Neural cell (in vitro differentiated cells): ENCODE results near the gene OR6B3. TPM values are rescaled to one million over a fixed set of nuclear protein-coding genes. Genes with fewer than 3 reads are reported as not detected.

Experiments used
- H2AFZ ChIP-seq: fragments of 200-600, 300-800 bp; sonication (generic), shearing (Covaris generic); 2 replicates; pipeline ENCODE4 v1.6.0; 2014; ENCODE audit warnings: low read depth, mild to moderate bottlenecking, antibody characterized with exemption, low read length, moderate library complexity
- H3F3A ChIP-seq: fragments of 200-600 bp; shearing (Covaris generic); 2 replicates; pipeline ENCODE4 v1.6.1; 2016; ENCODE audit warnings: mild to moderate bottlenecking, moderate library complexity, mixed read lengths, antibody characterized with exemption, low read length; ENCODE audit not compliant: insufficient read depth, poor library complexity, severe bottlenecking
- H3K27ac ChIP-seq: fragments of 200-600, 300-800 bp; sonication (generic), shearing (Covaris generic); 2 replicates; pipeline ENCODE4 v1.5.1; 2014; ENCODE audit warnings: mild to moderate bottlenecking, low read length, moderate library complexity
- H3K27me3 ChIP-seq: fragments of 300-800, 200-600 bp; sonication (generic), shearing (Covaris generic); 2 replicates; pipeline ENCODE4 v1.6.0; 2014; ENCODE audit warnings: mild to moderate bottlenecking, low read depth, low read length, moderate library complexity; ENCODE audit not compliant: insufficient read depth
- H3K36me3 ChIP-seq: fragments of 300-800, 200-600 bp; sonication (generic), shearing (Covaris generic); 2 replicates; pipeline ENCODE4 v1.5.1; 2014; ENCODE audit warnings: mild to moderate bottlenecking, antibody characterized with exemption, low read length, moderate library complexity; ENCODE audit not compliant: insufficient read depth
- H3K4me2 ChIP-seq: fragments of 300-800, 200-600 bp; sonication (generic), shearing (Covaris generic); 2 replicates; pipeline ENCODE4 v1.6.0; 2014; ENCODE audit warnings: mild to moderate bottlenecking, low read length
- H3K4me3 ChIP-seq: fragments of 300-800, 200-600 bp; sonication (generic), shearing (Covaris generic); 2 replicates; pipeline ENCODE4 v1.5.1; 2014; ENCODE audit warnings: mild to moderate bottlenecking, low read length, moderate library complexity
- H3K79me2 ChIP-seq: fragments of 200-600 bp; shearing (Covaris generic); replicated peaks from 2 replicates; pipeline ENCODE4 v1.6.0; 2014; ENCODE audit warnings: mild to moderate bottlenecking, low read length, moderate library complexity; ENCODE audit not compliant: insufficient read depth
- H3K9ac ChIP-seq: fragments of 300-800, 200-600 bp; sonication (generic), shearing (Covaris generic); 2 replicates; pipeline ENCODE4 v1.6.1; 2016; ENCODE audit warnings: mild to moderate bottlenecking, low read length, mixed read lengths
- H3K9me2 ChIP-seq: fragments of 200-600 bp; shearing (Covaris generic); 2 replicates; pipeline ENCODE4 v1.6.1; 2016; ENCODE audit warnings: mild to moderate bottlenecking, low read length, mixed read lengths; ENCODE audit not compliant: insufficient read depth
- H3K9me3 ChIP-seq: fragments of 200-600, 300-800 bp; sonication (generic), shearing (Covaris generic); 2 replicates; pipeline ENCODE4 v1.6.1; 2016; ENCODE audit warnings: mild to moderate bottlenecking, mixed run types, low read length, moderate library complexity, mixed read lengths
- H4K20me1 ChIP-seq: fragments of 200-600 bp; shearing (Covaris generic); 2 replicates; pipeline ENCODE4 v1.6.1; 2016; ENCODE audit warnings: mild to moderate bottlenecking, mixed run types; ENCODE audit not compliant: insufficient read depth
- CTCF ChIP-seq: fragments of 450-650 bp; IDR thresholded peaks from 2 replicates; pipeline ENCODE4 v1.5.1; 2014; ENCODE audit warnings: antibody characterized with exemption, mild to moderate bottlenecking, moderate library complexity; ENCODE audit not compliant: poor library complexity, severe bottlenecking
- EP300 ChIP-seq: fragments of 450-650 bp; conservative IDR thresholded peaks from 2 replicates; pipeline ENCODE4 v1.6.1; 2014; ENCODE audit warnings: antibody characterized with exemption, mild to moderate bottlenecking, moderate library complexity; ENCODE audit not compliant: poor library complexity, severe bottlenecking
- EZH2 ChIP-seq: fragments of 200-600, 300-800 bp; shearing (Covaris generic), sonication (generic); IDR thresholded peaks from 2 replicates; pipeline ENCODE4 v1.6.1; 2014; ENCODE audit warnings: antibody characterized with exemption, low read length, borderline replicate concordance, mild to moderate bottlenecking; ENCODE audit not compliant: insufficient read depth, poor library complexity, severe bottlenecking
- MXI1 ChIP-seq: fragments of 450-650 bp; conservative IDR thresholded peaks from 2 replicates; pipeline ENCODE4 v1.6.1; 2014; ENCODE audit warnings: antibody characterized with exemption, mild to moderate bottlenecking; ENCODE audit not compliant: poor library complexity, severe bottlenecking
- POLR2AphosphoS5 ChIP-seq: IDR thresholded peaks from 2 replicates; pipeline ENCODE4 v1.6.1; 2012
- RAD21 ChIP-seq: fragments of 450-650 bp; conservative IDR thresholded peaks from 2 replicates; pipeline ENCODE4 v1.6.1; 2014; ENCODE audit warnings: antibody characterized with exemption, mild to moderate bottlenecking, moderate library complexity
- REST ChIP-seq: IDR thresholded peaks from 2 replicates; pipeline ENCODE4 v1.6.1; 2012; ENCODE audit warnings: borderline replicate concordance
- SMC3 ChIP-seq: fragments of 450-650 bp; conservative IDR thresholded peaks from 2 replicates; pipeline ENCODE4 v1.6.1; 2014; ENCODE audit warnings: antibody characterized with exemption, mild to moderate bottlenecking, moderate library complexity; ENCODE audit not compliant: poor library complexity
- TAF1 ChIP-seq: IDR thresholded peaks from 2 replicates; pipeline ENCODE4 v1.6.1; 2012; ENCODE audit warnings: low read depth
- polyA plus RNA-seq: library from polyadenylated mRNA; depleted of rRNA; stranded (reverse); fragments of >200 nt; gene quantifications from 2 replicates; pipeline ENCODE4 v1.2.3, GENCODE V29; 2014

OR6B3 gene
- polyA plus RNA-seq, 1 donor from 2014 or later: not detected

- H3K9ac ChIP-seq: no peak overlapping the region
- H3K4me3 ChIP-seq: no peak overlapping the region
- no peaks in the 10 kb centered on the region for H3K79me2 ChIP-seq
- TF ChIP-seq CTCF (no peak), REST (no peak), EP300 (no peak), EZH2 (no peak), RAD21 (no peak), TAF1 (no peak), MXI1 (no peak), SMC3 (no peak), POLR2AphosphoS5 (no peak)
- H2AFZ ChIP-seq: no peak overlapping the region
- no peaks in the 10 kb centered on the region for H4K20me1 ChIP-seq
- H3K9me2 ChIP-seq: no peaks in the 10 kb centered on the region
- H3K9me3 ChIP-seq: no peaks in the 10 kb centered on the region
- no peak overlapping the region for H3K4me2 ChIP-seq
- no peaks in the 10 kb centered on the region for H3K27me3 ChIP-seq
- no peaks in the 10 kb centered on the region for H3K36me3 ChIP-seq
- H3K27ac ChIP-seq: no peak overlapping the region
- H3F3A ChIP-seq: no peaks in the 10 kb centered on the region
These were observed 797 bp downstream of the OR6B3 start for GRCh38 chr2:240052524-240052923.

- Histone ChIP-seq H3K9me2 (no peaks in the 10 kb centered on the region), H3K79me2 (no peaks in the 10 kb centered on the region), H3K9ac (no peak overlapping the region), H3F3A (no peaks in the 10 kb centered on the region), H3K9me3 (no peaks in the 10 kb centered on the region), H3K36me3 (no peaks in the 10 kb centered on the region), H3K27me3 (no peaks in the 10 kb centered on the region), H3K27ac (no peak overlapping the region), H3K4me2 (no peak overlapping the region), H3K4me3 (no peak overlapping the region), H2AFZ (no peak overlapping the region), H4K20me1 (no peaks in the 10 kb centered on the region)
- TF ChIP-seq RAD21 (no peak), EP300 (no peak), EZH2 (no peak), POLR2AphosphoS5 (no peak), CTCF (no peak), TAF1 (no peak), SMC3 (no peak), MXI1 (no peak), REST (no peak)
These were observed 1.6 kb downstream of the OR6B3 start for GRCh38 chr2:240051697-240052096.
